Right hindlimb (tissue), 1 donor: ENCODE measurements around the gene DPP4.

Source experiments
- DNase-seq: peaks from one replicate; pipeline ENCODE4 v3.0.0-alpha.2; 2018

DPP4 gene

GRCh38 chr2:162085090-162085891 is 11.3 kb upstream of the DPP4 start:
- no peak for DNase-seq

DNA sequence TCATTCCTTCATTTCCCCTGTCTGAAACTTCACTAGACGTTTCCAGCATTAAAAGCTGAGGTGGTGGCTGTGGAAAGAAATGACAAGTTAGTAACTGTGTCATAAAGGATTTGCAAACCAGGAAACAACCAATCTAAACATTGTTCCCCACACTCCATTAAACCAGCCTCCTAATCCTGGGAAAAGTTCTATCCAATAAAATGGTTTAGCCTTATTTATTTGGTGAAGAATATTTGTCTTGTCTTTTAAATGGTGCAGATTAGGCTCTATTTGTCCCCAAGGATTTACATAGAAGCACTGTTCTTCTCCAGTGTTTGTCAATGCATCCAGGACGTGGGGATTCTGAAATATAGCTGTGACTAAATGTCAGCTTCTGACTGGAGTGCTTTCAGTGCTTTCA is 10.5 kb upstream of the DPP4 start:
- no peak for DNase-seq

- DNase-seq, result no peak
Measured at GRCh38 chr2:162082681-162083080, 8.7 kb upstream of the DPP4 start.

DNA sequence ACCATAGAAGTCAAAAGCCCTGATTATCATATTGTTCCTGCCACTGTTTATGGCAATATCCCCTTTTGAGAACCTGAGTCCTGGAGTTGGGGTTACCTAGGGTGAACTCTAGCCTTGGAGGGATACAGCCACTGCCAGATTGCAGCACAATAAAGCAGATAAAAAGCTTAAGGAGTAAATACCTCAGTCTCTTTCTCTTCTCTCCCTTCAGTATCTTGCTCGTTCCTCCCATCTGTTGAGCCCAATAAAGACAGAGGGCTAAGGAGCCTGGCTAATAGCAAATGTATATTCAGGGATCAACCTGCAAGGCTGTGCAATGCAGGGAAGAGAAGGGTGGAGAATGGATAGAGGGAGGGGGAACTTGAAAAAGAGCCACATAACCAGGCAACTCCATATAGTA is 8.0 kb upstream of the DPP4 start:
- no peak for DNase-seq

GRCh38 chr2:162079514-162079913 is 5.5 kb upstream of the DPP4 start:
- DNase-seq, result no peak

DNA sequence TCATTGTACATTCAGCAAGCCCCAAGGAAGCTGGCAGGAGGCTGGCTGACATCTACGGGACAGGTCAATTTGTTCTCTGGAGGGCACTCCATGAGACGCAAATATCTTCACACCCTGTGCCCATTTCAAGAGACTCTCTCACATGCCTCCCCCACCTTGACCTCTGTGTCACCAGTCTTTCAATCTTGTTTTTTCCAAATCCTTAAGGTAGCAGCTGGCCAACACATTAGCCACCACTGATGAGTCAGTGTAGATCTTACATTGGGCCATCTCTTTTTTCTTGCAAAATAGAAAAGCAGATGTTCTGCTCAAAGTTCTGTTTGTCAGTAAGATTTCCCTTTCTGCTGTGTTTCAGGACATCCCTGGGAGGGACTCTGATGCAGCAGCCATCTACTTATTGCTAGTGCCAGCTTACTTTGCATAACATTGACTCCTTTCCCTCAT is 1.7 kb upstream of the DPP4 start:
- DNase-seq, result peak; percentile 20

DNA sequence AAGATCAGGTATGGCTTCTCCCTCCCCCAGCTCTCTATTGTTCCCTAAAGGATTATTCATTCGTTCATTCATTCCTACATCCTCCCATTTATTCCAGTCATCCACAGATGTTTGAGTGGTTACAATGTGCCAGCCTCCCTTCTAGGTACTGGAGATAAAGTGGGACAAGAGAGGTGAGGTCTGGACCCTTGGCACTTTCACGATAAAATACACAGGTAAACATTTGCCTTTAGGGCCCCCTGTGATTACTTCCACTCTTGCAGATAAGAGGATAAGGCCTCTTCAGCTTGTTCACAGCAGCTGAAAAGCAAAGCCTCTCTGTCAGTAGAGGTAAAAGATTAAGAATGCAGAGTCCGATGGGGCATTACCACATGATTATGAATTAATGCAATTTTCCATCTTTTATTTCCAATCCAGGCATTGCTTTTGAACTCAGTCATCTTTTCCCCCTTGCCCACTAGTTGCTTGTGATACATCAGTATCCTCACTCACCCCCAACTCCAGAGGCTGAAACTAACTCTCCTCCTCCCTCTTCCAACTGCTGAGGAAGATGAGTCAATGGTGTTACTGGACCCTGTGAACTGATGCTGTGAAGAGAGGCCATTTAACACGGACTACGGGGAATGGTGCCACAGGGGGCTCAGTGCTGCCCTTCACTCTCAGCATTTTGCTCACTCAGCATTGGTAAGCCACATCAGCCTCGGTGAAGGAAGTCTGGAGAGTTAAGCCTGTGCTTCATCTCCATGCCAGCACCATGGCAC is 1.1 kb upstream of the DPP4 start:
- DNase-seq, result no peak

DNA sequence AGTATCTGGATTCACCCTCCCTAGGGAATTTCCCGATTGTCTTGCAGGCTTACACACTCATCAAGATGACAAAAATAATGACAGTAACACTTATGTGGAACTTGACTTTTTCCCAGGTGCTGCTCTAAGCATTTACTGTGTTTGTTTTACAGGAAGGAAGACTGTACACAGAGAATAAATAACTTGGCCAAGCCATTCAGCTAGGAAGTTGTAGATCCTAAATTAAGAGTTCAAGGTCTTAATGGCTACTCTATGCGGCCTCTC is 549 bp upstream of the DPP4 start:
- DNase-seq, result no peak

DNA sequence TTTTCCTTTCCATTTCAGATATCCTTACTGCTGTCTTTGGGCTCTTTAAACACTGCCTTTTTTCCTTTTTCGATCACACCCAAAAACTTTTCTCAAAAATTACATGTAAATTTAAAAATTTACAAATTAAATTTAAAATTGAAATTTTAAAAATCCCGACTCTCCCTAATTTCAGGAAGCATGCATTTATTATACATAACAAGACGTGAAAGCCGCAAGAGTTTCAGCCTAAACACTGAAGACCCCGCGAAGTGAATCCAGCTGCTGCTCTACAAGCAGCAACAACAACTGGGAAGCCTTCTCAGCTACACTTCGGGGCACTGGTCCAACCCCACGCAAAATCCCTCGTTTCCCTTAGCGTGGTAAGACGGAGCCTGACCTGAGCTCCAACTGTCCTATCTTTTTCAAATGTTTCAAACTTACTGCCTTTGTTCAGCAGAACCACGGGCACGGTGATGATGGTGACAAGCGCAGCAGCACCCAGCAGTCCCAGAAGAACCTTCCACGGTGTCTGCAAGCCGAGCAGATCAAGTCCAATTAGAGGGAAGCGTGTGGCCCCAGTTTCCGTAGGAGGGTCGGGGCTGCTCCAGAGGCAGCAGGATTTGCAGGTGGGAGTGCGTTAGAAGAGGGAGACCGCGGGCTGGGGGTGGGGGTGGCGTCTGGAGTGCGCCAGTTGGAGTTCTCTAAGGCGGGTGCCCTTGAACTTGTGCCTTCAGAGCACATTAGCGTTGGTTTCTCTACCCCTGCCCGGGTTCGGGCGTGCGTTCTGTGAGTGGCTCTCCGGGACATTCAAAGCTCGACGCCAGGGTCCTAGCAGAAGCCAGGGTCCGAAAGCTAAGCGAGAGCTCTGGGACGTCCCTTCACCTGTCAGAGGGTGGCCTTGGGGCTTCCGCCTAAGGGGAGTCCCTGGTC is 783 bp downstream of the DPP4 start:
- DNase-seq, result peak; percentile 40

- DNase-seq, result no peak
Measured at GRCh38 chr2:162072181-162072702, 1.8 kb downstream of the DPP4 start.

- DNase-seq, result no peak
Measured at GRCh38 chr2:162071001-162071400, 3.0 kb downstream of the DPP4 start.

- no peak for DNase-seq
Measured at GRCh38 chr2:162070228-162070936, 3.6 kb downstream of the DPP4 start.

DNA sequence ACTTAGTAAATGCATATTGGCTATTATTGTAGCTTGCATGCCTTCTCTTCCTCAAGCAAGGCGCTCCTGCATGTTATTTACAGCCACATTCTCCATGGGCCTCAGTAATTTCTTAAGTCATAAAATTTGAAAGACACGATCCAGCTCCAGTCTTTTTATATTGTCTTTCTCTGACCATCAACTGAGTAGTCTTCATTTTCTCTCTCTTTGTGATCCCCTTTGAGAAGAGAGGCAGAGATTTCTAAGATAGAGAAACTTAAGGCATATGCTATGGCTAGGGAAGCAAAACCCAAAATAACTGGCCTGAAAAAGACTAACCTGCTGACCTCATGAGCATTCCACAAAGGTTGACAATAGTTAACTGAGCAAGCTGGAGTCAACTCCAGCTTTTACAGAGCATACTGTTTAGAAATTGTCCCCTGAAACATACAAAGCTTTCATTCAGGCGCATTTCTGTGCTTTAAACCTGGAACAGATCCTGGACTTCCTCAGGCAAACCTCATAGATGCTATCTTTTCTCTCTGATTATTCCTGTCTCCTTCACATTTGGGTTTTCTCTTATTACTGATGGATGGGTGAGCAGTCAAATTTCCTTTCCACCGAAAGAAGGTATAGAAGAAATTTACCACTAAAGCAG is 4.6 kb downstream of the DPP4 start:
- DNase-seq, result no peak

GRCh38 chr2:162067596-162067995 is 6.4 kb downstream of the DPP4 start:
- DNase-seq, result no peak

DNA sequence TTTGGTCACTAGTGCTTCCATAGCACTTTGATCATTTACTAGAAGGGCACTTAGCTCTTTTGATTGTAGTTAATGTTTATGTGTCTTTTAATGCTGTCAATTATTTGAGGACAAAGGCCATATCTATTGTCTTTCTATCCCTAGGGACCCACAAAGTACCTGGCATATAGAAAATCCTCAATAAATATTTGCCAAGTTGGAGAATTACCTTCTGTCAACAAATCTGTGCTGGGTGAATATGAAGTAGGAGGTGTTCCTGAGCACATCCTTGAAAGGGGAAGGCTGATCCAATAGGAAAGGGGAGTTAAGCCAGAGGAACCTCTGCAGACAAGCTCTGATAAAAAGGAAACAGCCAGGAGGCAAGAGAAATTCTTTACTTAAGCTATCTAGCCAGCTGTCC is 8.2 kb downstream of the DPP4 start:
- DNase-seq, result no peak

- DNase-seq, result no peak
Measured at GRCh38 chr2:162063899-162064298, 10.1 kb downstream of the DPP4 start.

GRCh38 chr2:162063281-162063680 is 10.7 kb downstream of the DPP4 start:
- no peak for DNase-seq

DNA sequence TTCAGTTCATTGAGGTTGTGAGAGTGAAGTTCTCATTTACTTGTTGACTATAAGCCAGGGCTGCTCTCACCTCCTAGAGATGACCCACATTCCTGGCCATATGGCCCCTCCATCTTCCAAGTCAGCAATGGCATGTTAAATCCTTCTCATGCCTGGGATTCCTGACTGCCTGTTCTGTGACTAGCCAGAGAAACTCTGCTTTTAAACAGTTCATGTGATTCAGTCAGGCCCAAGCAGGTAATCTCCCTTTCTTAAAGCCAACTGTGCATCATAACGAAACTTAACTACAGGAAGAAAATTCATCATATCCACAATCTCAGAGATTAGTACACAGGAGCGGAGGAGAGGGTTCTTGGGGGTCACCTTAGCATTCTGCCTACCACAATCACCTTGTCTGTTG is 11.5 kb downstream of the DPP4 start:
- no peak for DNase-seq

GRCh38 chr2:162061021-162061420 is 13.0 kb downstream of the DPP4 start:
- no peak for DNase-seq

DNA sequence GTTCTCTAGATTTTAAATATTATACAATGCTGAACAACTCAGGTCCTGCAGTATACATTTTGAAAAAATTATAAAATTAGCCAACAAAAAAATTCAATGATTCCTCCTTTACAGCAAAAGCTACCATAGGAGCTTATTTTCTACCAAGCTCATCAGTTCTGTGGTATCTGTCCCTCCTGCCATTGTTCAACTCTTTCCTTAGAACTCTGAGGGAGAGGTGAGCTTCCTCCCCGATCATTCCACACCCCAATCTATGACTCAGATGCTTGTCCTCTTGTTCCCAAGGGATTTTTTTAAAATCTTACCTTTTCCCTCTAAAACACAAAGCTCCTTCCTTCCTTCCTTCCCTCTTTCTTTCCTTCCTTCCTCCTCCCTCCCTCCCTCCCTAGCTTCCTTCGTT is 13.5 kb downstream of the DPP4 start:
- no peak for DNase-seq

DNA sequence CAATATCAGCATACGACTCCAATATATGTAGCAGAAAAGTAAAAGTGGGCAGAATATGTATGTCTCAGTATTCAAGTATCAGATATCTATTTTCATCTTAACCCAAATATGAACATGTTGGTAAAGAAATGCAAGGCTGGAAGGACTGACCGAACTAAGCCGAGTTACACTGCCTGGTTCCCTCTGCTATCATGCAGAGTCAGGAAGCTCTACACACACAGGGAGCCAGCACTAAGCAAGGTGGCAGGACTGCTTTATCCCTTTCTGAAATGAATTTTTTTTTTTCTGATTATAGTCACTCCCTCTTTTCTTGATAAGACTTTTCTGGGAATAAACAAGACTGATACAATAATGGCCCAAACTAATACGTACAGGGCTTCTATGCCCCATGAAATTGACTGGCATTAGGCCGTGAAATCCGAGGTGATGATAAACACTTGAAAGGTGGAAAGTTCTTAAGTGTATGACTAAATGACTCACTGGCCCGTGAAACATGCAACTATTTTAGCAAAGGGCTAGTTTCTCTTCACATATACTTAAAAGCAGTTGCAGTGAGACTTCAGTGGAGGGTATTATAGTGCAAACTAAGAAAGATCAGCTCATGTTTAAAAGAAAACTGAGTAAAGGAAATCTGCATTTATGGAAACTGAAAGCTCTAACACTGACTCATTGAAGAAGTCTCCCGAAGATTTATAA is 14.9 kb downstream of the DPP4 start:
- DNase-seq, result no peak

GRCh38 chr2:162057426-162057825 is 16.6 kb downstream of the DPP4 start:
- no peak for DNase-seq
